Esophagus squamous epithelium (tissue), 4 donors: ENCODE results near the gene PLEKHA3.
A peak's percentile ranks its signal among the peaks of the same experiment; 100 is the strongest.

Source experiments
- POLR2A ChIP-seq, 4 donors: fragments of 450-650 bp; IDR thresholded peaks; one replicate each; pipeline ENCODE4 v1.6.1; 2017; ENCODE audit warnings: antibody characterized with exemption in 4 of 4, mild to moderate bottlenecking in 4 of 4, moderate library complexity in 3 of 4
- TF ChIP-seq, protein P1 (sequence below), 6 experiments: fragments of 450-650 bp in 4 of 6; fragments of 200-600 bp in 2 of 6; sonication (generic) in 2 of 6; IDR thresholded peaks; one replicate each; pipeline ENCODE4 v1.5.1; 2016 to 2019; ENCODE audit warnings: antibody characterized with exemption in 6 of 6, mild to moderate bottlenecking in 4 of 6, moderate library complexity in 4 of 6

DNA sequence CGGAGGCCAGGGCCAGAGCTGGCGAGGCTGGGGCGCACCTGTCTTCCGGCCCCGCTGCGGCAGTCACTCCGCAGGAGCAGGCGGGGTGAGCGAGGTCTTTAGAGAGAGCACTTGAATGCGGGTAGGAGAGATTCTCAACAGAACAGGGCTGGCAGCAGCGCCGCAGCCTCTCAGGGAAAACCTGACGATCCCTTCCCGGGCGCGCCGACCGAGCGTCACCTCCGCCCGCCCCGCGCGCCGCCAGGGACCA lies 29.8 kb upstream of the PLEKHA3 start:
- TF ChIP-seq, protein P1, sequence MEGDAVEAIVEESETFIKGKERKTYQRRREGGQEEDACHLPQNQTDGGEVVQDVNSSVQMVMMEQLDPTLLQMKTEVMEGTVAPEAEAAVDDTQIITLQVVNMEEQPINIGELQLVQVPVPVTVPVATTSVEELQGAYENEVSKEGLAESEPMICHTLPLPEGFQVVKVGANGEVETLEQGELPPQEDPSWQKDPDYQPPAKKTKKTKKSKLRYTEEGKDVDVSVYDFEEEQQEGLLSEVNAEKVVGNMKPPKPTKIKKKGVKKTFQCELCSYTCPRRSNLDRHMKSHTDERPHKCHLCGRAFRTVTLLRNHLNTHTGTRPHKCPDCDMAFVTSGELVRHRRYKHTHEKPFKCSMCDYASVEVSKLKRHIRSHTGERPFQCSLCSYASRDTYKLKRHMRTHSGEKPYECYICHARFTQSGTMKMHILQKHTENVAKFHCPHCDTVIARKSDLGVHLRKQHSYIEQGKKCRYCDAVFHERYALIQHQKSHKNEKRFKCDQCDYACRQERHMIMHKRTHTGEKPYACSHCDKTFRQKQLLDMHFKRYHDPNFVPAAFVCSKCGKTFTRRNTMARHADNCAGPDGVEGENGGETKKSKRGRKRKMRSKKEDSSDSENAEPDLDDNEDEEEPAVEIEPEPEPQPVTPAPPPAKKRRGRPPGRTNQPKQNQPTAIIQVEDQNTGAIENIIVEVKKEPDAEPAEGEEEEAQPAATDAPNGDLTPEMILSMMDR (IDR thresholded peaks at IDR 0.05) = peak in 1 of 6 experiments; percentile 2
- TF ChIP-seq POLR2A (IDR thresholded peaks at IDR 0.05) = no peak
